Activated CD4-positive, CD25-positive, alpha-beta regulatory T cell (primary cell): ENCODE measurements around the gene LDLRAD2.
"Not testable (repeated sequence)": the region's sequence is repeated elsewhere in the genome, so short reads cannot be mapped to it uniquely, and the experiment has no call there.

Source experiments
- DNase-seq, 4 experiments: peaks; one replicate each; lab custom pipeline; 2025; lab: John Stamatoyannopoulos, UW

The LDLRAD2 gene

DNA sequence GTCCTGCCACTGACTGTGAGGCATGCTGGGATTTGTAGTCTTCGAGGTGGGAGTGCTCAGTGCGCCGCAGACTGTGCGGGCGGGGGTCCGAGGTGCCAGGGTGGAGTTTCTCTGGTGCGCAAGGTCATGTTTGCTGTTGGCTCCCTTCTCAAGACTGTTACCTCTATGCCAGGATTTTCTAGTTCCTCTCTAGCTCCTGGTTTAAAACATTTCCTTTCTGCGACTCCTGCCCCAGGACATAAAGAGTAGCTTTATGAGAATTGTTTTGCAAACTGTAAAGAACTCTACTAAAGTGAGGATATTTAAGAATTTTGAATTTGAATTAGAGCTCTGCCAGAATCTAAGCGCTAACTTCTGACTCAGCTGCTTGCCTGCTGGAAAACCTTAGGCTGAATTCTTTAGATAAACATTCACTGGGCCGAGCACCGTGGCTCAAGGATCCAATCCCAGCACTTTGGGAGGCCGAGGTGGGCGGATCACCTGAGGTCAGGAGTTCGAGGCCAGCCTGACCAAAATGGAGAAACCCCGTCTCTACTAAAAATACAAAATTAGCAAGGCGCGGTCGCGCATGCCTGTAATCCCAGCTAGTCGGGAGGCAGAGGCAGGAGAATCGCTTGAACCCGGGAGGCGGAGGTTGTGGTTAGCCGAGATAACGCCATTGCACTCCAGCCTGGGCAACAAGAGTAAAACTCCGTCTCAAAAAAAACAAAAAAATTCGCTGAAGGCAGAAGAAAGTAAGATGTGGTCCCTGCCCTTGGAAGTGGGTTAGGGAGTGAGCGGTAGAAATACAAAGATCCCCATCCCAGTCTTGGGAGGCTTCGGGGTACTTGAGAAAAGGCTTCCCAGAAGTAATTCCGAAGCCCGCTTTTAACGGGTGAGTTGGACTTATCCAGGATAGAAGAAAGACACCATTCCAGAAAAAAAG lies 28.1 kb upstream of the LDLRAD2 start:
- DNase-seq = no peak

DNA sequence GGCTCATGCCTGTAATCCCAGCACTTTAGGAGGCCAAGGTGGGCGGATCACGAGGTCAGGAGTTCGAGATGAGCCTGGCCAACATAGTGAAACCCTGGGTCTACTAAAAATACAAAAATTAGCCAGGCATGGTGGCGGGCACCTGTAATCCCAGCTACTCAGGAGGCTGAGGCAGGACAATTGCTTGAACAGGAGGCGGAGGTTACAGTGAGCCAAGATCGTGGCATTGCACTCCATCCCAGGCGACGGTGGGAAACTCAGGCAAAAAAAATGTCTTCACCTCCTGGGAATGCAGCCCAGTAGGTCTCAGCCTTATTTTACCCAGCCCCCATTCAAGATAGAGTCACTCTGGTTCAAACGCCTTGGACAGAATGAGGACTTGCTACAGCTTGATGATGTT lies 26.3 kb upstream of the LDLRAD2 start:
- not testable (repeated sequence) for DNase-seq

- DNase-seq = no peak
Observed at GRCh38 chr1:21786640-21787039, 25.4 kb upstream of the LDLRAD2 start.

- no peak for DNase-seq
Observed at GRCh38 chr1:21793104-21793503, 19.0 kb upstream of the LDLRAD2 start.

DNA sequence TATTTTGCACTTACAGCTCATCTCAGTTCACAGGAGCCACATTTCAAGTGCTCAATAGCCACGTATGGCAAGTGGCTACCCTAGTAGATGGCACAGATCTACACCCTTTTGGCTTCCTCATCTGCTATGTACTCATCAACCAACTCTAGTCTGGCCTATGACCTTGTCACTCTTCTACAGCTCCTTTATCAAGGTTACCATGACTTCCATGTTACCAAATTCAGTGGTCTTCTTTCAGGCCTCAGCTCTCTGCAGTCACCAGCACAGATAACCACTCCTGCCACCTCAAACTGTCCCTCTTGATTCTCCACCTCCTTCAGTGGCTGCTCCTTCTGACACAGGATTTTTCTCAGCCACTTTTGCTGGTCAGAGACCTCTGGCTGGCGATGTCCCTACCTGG lies 17.4 kb upstream of the LDLRAD2 start:
- no peak for DNase-seq

DNA sequence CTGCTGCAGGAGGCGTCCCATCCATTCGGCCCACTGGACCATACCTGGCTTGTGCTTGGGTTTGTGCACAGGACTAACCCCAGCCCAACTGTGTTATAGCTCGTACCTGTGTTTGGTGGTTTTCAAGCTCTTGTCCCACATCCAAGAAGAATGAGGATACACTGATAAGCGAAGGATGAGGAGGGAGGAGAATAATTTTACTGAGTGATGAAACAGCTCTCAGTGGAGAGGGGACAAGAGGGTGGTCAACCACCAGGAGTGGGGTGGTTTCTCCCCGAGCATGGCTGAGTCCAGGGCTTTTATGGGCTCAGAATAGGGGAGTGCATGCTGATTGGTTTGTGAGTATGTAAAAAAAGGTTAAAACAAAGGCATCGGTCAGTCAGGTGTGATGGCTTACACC lies 17.0 kb upstream of the LDLRAD2 start:
- no peak for DNase-seq

DNA sequence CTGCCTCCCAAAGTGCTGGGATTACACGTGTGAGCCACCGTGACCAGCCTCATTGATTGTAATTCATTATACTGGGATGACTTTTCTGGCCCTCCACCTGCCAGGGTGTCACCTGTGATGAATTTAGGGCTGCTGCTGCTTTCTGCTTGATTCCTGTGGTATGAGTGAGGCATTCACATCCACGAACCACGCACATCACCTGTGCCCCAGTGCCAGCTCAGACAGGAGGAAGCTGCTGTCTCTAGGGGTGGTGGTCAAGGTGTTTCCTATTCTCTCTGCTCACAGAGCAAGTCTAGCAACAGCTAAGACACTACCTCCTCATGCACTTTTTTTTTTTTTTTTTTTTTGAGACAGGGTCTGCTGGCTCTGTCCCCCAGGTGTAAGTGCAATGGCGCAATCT lies 12.3 kb upstream of the LDLRAD2 start:
- DNase-seq = no peak

DNA sequence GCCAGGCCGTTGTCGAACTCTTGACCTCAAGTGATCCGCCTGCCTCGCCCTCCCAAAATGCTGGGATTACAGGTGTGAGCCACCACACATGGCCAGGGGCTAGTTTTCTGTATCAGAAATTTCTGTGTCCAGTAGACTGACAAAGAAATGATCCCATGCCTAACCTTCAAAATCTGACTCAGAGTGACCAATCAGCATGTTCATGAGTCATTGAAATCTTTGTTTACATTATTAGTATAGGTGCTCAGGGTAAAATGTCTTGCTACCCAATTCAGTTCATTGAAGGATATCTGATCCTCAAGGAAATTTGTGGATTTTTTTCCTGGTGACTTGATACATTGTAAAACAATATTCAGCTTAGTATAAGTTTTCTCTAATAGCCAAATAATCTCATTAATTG lies 11.0 kb upstream of the LDLRAD2 start:
- DNase-seq = no peak

GRCh38 chr1:21804536-21804935 lies 7.5 kb upstream of the LDLRAD2 start:
- DNase-seq = no peak

- DNase-seq = no peak
Observed at GRCh38 chr1:21813542-21813941, 1.5 kb downstream of the LDLRAD2 start.

- peak in 1 of 4 experiments; percentile 5 for DNase-seq
Observed at GRCh38 chr1:21814241-21814918, 2.3 kb downstream of the LDLRAD2 start.

- no peak for DNase-seq
Observed at GRCh38 chr1:21814981-21815582, 3.0 kb downstream of the LDLRAD2 start.

DNA sequence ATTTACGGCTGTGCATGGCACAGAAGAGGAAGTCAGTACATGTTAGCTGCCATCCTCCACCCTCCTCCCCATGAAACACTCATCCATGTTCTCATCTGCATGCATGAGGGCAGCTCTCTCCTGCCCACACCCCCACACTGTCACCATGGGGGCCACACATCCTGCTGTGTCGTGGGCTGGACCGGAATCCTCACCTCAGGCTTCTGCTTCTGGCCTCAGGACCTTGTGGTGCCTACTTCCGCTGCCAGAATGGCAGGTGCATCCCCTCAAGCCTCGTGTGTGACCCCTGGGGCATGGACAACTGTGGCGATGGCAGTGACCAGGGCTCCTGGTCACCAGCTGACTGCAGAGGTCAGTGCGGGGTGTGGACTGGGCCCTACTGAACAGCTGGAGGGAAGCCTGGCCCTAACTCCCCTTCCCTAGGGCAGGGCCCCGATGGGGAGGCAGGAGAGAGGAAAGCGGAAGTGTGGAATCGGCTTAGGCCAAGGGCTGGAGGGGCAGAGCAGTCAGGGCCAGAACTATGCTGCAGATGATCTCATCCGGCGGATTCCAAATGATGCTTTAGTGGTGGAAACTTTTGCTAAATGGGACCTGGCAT lies 3.8 kb downstream of the LDLRAD2 start:
- DNase-seq = no peak

DNA sequence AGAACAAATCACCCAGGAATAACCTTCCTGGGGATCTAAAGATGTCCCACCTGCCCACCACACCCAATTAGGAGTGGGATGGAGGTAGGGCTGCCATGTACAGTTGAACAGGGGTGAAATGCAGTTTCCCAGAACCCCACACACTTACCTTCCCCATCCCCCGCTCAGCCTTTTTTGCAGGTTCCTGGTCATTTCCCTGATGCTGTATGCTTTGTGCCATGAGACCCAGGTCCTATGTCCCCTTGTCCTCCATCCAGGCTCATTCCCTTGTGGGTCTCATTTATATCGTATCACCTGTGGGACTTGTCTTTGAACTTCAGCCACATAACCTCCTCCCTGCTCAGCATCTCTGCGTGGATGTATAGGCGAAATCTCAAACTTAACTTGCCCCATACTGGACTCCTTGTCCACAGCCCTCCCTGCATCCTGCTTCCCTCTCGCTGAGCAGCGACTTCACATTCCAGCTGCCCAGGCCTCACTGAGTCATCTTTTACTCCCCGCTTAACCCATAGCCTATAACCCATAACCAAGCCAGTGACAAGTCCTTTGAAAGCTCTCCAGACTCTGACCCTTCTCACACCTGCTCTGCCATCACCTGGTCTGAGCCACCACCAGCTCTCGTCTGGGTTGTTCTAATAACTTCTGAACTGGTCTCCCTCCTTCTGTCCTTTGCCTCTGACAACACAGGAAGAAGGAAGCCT lies 4.7 kb downstream of the LDLRAD2 start:
- no peak for DNase-seq

DNA sequence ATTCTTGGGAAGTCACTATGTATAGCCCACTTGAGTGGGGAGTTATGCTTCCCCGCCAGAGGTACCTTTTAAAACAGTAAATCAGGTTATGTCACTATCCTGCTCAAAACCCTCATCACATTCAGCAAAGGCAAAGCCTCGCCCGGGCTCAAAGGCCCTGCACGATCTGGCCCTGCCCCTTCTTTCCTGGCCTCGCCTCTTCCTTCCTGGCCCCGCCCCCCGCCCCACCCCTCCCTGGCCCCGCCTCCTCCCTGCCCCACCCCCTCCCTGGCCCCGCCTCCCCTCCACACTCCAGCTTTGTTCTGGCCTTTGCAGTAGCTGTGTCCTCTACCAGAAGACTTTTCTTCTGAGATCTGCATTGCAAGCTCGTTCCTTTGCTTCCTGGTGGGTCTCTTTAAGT lies 6.6 kb downstream of the LDLRAD2 start:
- peak in 3 of 4 experiments; percentile 5 to 18 (median 10) for DNase-seq

DNA sequence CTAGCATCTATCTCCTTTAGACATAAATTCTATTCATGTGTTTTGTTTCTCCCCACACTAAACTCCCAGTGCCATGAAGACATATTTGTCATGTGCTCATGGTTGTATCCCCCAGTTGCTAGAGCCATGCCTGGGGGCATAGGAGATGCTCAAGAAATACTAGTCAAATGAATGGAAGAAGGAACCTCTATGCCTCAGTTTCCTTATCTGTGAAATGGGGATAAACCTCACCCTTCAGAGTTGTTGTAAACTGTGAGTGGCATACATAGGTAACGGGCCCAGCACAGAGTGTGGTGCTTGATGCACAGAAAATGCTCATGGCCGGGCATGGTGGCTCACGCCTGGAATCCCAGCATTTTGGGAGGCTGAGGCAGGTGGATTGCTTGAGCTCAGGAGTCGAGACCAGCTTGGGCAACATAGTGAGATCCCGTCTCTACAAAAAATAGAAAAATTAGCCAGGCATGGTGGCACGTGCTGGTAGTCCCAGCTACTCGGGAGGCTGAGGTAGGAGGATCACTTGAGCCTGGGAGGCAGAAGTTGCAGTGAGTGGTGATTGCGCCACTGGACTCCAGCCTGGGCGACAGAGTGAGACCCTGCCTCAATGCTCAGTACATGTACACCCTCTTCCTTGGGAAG lies 8.7 kb downstream of the LDLRAD2 start:
- DNase-seq = no peak

GRCh38 chr1:21821385-21822019 lies 9.4 kb downstream of the LDLRAD2 start:
- DNase-seq = no peak

DNA sequence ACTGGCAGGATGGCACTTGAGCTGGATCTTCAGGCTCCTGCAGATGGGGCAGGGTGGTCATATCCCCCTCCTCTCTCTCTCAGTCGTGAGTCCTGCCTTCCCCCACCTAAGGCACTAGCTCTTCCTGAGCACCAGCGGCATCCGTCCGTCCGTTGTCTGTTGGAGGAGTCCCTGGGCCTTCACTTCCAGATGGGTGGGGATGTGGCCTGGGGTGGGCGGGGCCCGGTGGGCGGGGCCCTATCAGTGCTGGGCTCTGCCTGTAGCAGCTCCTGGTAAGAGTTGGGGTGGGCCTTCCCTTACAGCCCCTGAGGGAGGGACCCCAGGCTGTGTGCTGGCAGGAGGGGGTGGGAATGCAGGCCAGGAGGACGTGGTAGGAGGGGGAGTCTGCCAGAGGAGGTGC lies 10.3 kb downstream of the LDLRAD2 start:
- no peak for DNase-seq

DNA sequence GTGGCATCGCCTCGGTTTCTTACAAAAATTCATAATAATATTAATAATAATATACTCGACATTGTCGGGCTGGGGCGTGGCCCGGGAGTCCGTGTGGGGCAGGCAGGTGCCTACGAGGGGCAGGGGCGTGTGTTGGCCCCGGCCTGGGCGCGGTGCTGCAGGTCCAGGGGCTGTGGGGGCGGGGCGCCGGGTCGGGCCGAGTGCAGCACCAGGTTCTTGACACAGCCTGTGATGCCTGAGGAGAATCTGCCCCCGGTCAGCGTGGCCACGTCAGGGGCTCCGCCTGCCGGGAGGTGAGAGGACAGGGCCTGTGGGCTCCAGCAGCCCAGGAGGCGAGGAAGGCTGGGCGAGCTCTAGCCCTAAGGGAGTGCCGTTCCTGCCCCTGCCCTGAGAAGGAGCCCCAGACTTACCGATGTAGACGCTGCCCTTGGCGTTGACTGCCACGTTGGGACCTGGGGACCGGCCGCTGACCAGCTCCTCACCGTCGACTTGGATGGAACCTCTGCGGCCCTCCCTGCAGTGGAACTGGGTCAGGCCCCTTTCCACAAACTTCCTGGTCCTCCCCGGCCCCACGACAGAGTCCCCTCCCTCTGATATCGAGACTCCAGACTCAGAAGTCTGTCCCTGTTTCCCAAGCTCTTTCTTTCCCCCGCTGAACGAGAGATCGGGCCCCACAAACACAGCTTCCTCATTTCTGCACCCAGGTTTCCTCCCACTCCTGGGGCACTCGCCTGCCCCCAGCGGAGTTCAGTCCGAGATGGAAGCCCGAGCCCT lies 11.3 kb downstream of the LDLRAD2 start:
- DNase-seq = no peak
